ENCODE measurements around the gene MAPK14.
"Not testable (repeated sequence)": the region's sequence is repeated elsewhere in the genome, so short reads cannot be mapped to it uniquely, and the experiment has no call there.

The MAPK14 gene

GRCh38 chr6:36071281-36071680, 43.7 kb downstream of the MAPK14 start:
- no peak for DNase-seq

GRCh38 chr6:36071714-36072113, 44.1 kb downstream of the MAPK14 start:
- DNase-seq = no peak

GRCh38 chr6:36072681-36073080, 45.1 kb downstream of the MAPK14 start:
- DNase-seq = no peak

GRCh38 chr6:36073587-36073986, 46.0 kb downstream of the MAPK14 start:
- DNase-seq = no peak

- no peak for DNase-seq
Observed at GRCh38 chr6:36075656-36076055, 48.0 kb downstream of the MAPK14 start.

GRCh38 chr6:36076178-36077063, 48.8 kb downstream of the MAPK14 start:
- DNase-seq = no peak

GRCh38 chr6:36078159-36078558, 50.6 kb downstream of the MAPK14 start:
- no peak for DNase-seq

GRCh38 chr6:36079601-36080000, 52.0 kb downstream of the MAPK14 start:
- DNase-seq = no peak

- no peak for DNase-seq
Observed at GRCh38 chr6:36082318-36082717, 54.7 kb downstream of the MAPK14 start.

GRCh38 chr6:36083446-36083845, 55.8 kb downstream of the MAPK14 start:
- DNase-seq = no peak

- not testable (repeated sequence) for DNase-seq
Observed at GRCh38 chr6:36088204-36088603, 60.6 kb downstream of the MAPK14 start.

- DNase-seq = no peak
Observed at GRCh38 chr6:36089048-36089447, 61.4 kb downstream of the MAPK14 start.

GRCh38 chr6:36094238-36094637, 66.6 kb downstream of the MAPK14 start:
- DNase-seq = no peak

GRCh38 chr6:36094753-36095496, 67.3 kb downstream of the MAPK14 start:
- peak; percentile 85 for DNase-seq

- no peak for DNase-seq
Observed at GRCh38 chr6:36095497-36096391, 68.1 kb downstream of the MAPK14 start.

GRCh38 chr6:36098253-36098919, 70.8 kb downstream of the MAPK14 start:
- no peak for DNase-seq

GRCh38 chr6:36098920-36099647, 71.5 kb downstream of the MAPK14 start:
- DNase-seq = no peak

GRCh38 chr6:36099869-36100483, 72.4 kb downstream of the MAPK14 start:
- DNase-seq = no peak

- no peak for DNase-seq
Observed at GRCh38 chr6:36101691-36102090, 74.1 kb downstream of the MAPK14 start.

GRCh38 chr6:36102853-36103252, 75.2 kb downstream of the MAPK14 start:
- no peak for DNase-seq

GRCh38 chr6:36104836-36105235, 77.2 kb downstream of the MAPK14 start:
- DNase-seq = no peak

All from activated CD4-positive, alpha-beta T cell treated with anti-CD3 and anti-CD28 coated beads for 48 hours (primary cell).